ENCODE measurements around the gene ZNF451. TPM values are rescaled to one million over a fixed set of nuclear protein-coding genes. Genes with fewer than 3 reads are reported as not detected.
A peak's percentile ranks its signal among the peaks of the same experiment; 100 is the strongest.

ZNF451 gene
- polyA plus RNA-seq, 6 donors from 2014 or later, result 32.2 to 40.4 (median 38.2) TPM

GRCh38 chr6:57108691-57109090 is 18.7 kb downstream of the ZNF451 start:
- Mint-ChIP-seq H3K4me1 (peaks cover 38 to 59% (median 49%) of the 10 kb centered on the region in 3 donors), H3K9me3 (no peaks in the 10 kb centered on the region), H3K27me3 (no peaks in the 10 kb centered on the region), H3K4me3 (peak overlapping the region in 3 of 8 donors; percentile 4 to 58 (median 57)), H3K36me3 (peaks cover 0 to 2% of the 10 kb centered on the region in 2 donors), H3K27ac (peak overlapping the region in 3 of 6 donors; percentile 9 to 58 (median 43))
- DNase-seq (peak; percentile 6), ATAC-seq (ENCODE audit: low read depth in 2 of 2) (peak; percentile 86 to 88)

DNA sequence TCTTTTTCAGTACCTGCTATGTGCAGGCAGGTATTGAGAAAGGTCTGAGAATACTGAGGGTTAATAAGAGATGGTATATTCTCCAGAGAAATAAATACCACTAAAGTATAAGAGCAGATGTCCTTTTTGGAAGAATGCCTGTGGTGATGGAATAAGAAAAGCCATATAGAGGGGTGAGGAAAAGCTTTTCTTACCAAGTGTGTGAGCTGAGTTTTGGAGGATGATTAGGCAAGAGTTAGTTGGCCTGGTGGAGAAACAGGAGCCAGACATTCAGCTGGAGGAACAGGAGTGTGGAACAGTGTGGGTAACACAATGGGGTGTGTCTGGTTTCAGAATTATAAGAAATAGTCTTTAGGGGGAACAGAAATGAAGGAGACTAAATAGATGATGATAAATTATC is 19.9 kb downstream of the ZNF451 start:
- H3K27me3 Mint-ChIP-seq, result no peaks in the 10 kb centered on the region
- no peak for ATAC-seq (ENCODE audit: low read depth in 2 of 2)
- no peaks in the 10 kb centered on the region for H3K36me3 Mint-ChIP-seq
- H3K4me3 Mint-ChIP-seq, result peak overlapping the region in 2 of 8 donors; percentile 33 to 43
- peaks cover 27 to 47% (median 41%) of the 10 kb centered on the region in 3 donors for H3K4me1 Mint-ChIP-seq
- DNase-seq, result no peak
- H3K27ac Mint-ChIP-seq, result peak overlapping the region in 1 of 6 donors; percentile 35
- no peaks in the 10 kb centered on the region for H3K9me3 Mint-ChIP-seq

DNA sequence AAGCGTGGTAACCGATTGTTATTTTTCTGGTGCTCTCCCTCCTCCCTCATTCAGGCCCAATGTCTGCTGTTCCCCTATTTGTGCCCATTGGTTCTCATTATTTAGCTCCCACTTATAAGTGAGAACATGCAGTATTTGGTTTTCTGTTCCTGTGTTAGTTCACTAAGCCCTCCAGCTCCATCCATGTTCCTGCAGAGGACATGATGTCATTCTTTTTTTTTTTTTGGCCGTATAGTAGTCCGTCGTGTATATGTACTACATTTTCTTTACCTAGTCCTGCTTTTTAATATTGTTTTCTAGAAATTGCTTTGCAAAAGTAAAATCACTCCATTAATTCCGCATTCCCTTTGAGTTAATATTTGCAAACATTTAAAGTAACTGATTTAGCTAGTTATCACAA is 23.1 kb downstream of the ZNF451 start:
- no peaks in the 10 kb centered on the region for H3K36me3 Mint-ChIP-seq
- H3K9me3 Mint-ChIP-seq, result no peaks in the 10 kb centered on the region
- peaks cover 21 to 43% (median 42%) of the 10 kb centered on the region in 3 donors for H3K4me1 Mint-ChIP-seq
- H3K4me3 Mint-ChIP-seq, result no peak overlapping the region
- no peak overlapping the region for H3K27ac Mint-ChIP-seq
- ATAC-seq (ENCODE audit: low read depth in 2 of 2) (no peak), DNase-seq (no peak)
- no peaks in the 10 kb centered on the region for H3K27me3 Mint-ChIP-seq

DNA sequence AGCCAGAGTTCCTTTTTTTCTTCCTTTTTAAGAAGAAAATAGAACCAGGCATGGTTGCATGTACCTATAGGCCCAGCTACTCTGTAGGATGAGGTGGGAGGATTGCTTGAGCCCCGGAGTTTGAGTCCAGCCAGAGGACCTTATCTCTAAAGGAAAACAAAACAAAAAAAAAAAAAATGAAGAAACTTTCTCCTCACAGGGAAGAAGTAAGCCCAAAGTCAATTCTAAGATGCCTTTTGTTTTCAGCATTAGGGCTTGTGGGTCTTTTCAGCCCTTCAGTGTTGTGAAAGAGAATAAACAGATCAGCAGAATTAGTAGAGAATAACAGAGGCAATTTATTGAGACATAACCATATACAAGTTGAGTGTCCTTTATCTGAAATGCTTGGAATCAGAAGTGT is 26.8 kb downstream of the ZNF451 start:
- DNase-seq, result no peak
- Mint-ChIP-seq H3K4me1 (peaks cover 17 to 21% (median 19%) of the 10 kb centered on the region in 3 donors), H3K36me3 (peaks cover 0 to 5% of the 10 kb centered on the region in 2 donors), H3K27me3 (no peaks in the 10 kb centered on the region), H3K27ac (peak overlapping the region in 2 of 6 donors; percentile 18), H3K4me3 (no peak overlapping the region), H3K9me3 (peaks cover 0 to 3% (median 0%) of the 10 kb centered on the region in 7 donors)
- ATAC-seq (ENCODE audit: low read depth in 2 of 2), result no peak

GRCh38 chr6:57117796-57118195 is 27.8 kb downstream of the ZNF451 start:
- Mint-ChIP-seq H3K9me3 (peaks cover 0 to 11% (median 0%) of the 10 kb centered on the region in 7 donors), H3K36me3 (peaks cover 0 to 12% of the 10 kb centered on the region in 2 donors), H3K4me1 (peaks cover 12 to 18% (median 14%) of the 10 kb centered on the region in 3 donors), H3K27ac (no peak overlapping the region), H3K4me3 (no peak overlapping the region), H3K27me3 (no peaks in the 10 kb centered on the region)
- DNase-seq, result no peak
- no peak for ATAC-seq (ENCODE audit: low read depth in 2 of 2)

DNA sequence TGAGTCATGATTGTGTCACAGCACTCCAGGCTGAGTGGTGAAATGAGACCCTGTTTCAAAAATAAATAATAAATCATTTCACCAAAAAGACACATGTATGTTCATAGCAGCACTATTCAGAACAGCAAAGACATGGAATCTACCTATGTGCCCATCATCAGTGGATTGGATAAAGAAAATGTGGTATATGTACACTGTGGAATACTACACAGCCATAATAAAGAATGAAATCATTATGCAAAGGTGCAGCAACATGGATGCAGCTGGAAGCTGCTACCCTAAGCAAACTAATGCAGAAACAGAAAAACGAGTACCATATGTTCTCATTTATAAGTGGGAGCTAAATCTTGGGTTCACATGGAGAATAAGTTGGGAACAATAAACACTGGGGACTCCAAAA is 33.1 kb downstream of the ZNF451 start:
- no peaks in the 10 kb centered on the region for H3K27me3 Mint-ChIP-seq
- H3K4me1 Mint-ChIP-seq, result peaks cover 16 to 18% (median 17%) of the 10 kb centered on the region in 3 donors
- H3K36me3 Mint-ChIP-seq, result peaks cover 0 to 12% of the 10 kb centered on the region in 2 donors
- H3K9me3 Mint-ChIP-seq, result peaks cover 0 to 11% (median 0%) of the 10 kb centered on the region in 7 donors
- ATAC-seq (ENCODE audit: low read depth in 2 of 2) (no peak), DNase-seq (no peak)
- no peak overlapping the region for H3K4me3 Mint-ChIP-seq
- H3K27ac Mint-ChIP-seq, result no peak overlapping the region

- H3K4me1 Mint-ChIP-seq, result peaks cover 5 to 12% (median 5%) of the 10 kb centered on the region in 3 donors
- no peaks in the 10 kb centered on the region for H3K27me3 Mint-ChIP-seq
- H3K36me3 Mint-ChIP-seq, result no peaks in the 10 kb centered on the region
- H3K4me3 Mint-ChIP-seq, result no peak overlapping the region
- no peak overlapping the region for H3K27ac Mint-ChIP-seq
- no peak for DNase-seq
- peaks cover 0 to 3% (median 0%) of the 10 kb centered on the region in 7 donors for H3K9me3 Mint-ChIP-seq
- ATAC-seq (ENCODE audit: low read depth in 2 of 2), result no peak
Observed at GRCh38 chr6:57127763-57128162, 37.8 kb downstream of the ZNF451 start.

- Mint-ChIP-seq H3K27me3 (no peaks in the 10 kb centered on the region), H3K27ac (no peak overlapping the region), H3K4me3 (no peak overlapping the region), H3K4me1 (peaks cover 0 to 4% (median 0%) of the 10 kb centered on the region in 3 donors), H3K36me3 (peaks cover 0 to 12% of the 10 kb centered on the region in 2 donors), H3K9me3 (no peaks in the 10 kb centered on the region)
- DNase-seq, result no peak
- ATAC-seq (ENCODE audit: low read depth in 2 of 2), result no peak
Observed at GRCh38 chr6:57130661-57131177, 40.7 kb downstream of the ZNF451 start.

DNA sequence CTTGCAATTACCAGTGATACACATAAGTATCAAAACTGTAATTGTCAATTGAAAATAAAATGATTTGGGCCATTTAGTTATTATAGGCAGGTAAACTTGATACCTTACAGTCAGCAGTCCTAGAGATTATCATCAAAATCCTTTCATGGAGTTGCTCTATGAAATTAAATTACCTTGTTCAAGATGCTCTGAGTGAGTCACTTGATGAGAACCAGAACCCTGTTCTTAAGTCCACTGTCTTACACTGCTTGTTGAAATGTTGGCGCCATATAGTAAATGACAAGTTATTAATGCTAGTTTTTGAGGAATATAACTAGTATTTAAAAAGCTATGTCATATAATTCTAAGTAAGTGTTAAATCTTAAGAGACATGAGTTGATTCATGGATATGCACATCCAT is 45.0 kb downstream of the ZNF451 start:
- H3K4me3 Mint-ChIP-seq, result no peak overlapping the region
- no peaks in the 10 kb centered on the region for H3K27me3 Mint-ChIP-seq
- H3K36me3 Mint-ChIP-seq, result peaks cover 11 to 25% of the 10 kb centered on the region in 2 donors
- H3K27ac Mint-ChIP-seq, result no peak overlapping the region
- ATAC-seq (ENCODE audit: low read depth in 2 of 2) (no peak), DNase-seq (no peak)
- no peaks in the 10 kb centered on the region for H3K9me3 Mint-ChIP-seq
- no peaks in the 10 kb centered on the region for H3K4me1 Mint-ChIP-seq

DNA sequence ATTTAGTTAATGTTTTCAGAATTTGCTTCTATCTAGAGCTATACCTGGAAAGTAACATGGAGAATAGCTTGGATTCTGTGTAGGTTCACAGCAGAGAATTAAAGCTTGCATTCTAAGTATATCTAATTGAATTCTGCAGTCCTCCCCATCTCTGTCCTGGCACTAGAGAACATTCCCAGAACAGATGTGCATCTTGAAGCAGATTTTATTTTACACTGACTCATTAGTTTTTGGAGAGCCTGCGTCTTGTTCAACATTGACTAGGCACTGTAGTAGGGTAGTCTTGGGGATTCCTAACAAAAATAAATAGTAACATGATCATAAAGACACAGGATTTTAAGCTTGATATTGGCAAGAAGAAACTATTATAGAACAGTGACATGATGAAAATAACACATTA is 45.9 kb downstream of the ZNF451 start:
- ATAC-seq (ENCODE audit: low read depth in 2 of 2) (no peak), DNase-seq (no peak)
- no peak overlapping the region for H3K4me3 Mint-ChIP-seq
- peaks cover 11 to 25% of the 10 kb centered on the region in 2 donors for H3K36me3 Mint-ChIP-seq
- no peaks in the 10 kb centered on the region for H3K4me1 Mint-ChIP-seq
- no peak overlapping the region for H3K27ac Mint-ChIP-seq
- H3K27me3 Mint-ChIP-seq, result no peaks in the 10 kb centered on the region
- no peaks in the 10 kb centered on the region for H3K9me3 Mint-ChIP-seq

DNA sequence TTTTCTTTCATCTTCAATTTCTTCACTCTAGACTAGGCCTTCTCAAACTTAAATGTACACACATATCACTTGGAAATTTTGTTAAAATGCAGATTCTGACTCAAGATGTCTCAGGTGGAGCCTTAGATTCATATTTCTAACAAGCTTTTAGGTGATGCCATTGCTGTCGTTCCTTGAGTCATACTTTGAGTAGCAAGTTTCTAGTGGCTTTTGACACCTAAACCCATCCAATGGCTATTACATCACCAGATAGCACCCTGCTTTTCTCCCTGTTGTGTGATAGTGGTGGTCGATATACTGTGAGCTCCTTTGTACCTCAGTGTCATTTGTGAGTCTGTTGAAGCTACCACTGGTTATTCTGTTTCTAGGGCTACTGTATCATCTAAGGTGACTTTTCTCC is 47.4 kb downstream of the ZNF451 start:
- DNase-seq (no peak), ATAC-seq (ENCODE audit: low read depth in 2 of 2) (no peak)
- no peak overlapping the region for H3K27ac Mint-ChIP-seq
- no peaks in the 10 kb centered on the region for H3K27me3 Mint-ChIP-seq
- no peak overlapping the region for H3K4me3 Mint-ChIP-seq
- H3K4me1 Mint-ChIP-seq, result no peaks in the 10 kb centered on the region
- peaks cover 17 to 31% of the 10 kb centered on the region in 2 donors for H3K36me3 Mint-ChIP-seq
- peaks cover 0 to 5% (median 0%) of the 10 kb centered on the region in 7 donors for H3K9me3 Mint-ChIP-seq

GRCh38 chr6:57138026-57138425 is 48.0 kb downstream of the ZNF451 start:
- Mint-ChIP-seq H3K27ac (no peak overlapping the region), H3K4me1 (no peaks in the 10 kb centered on the region), H3K4me3 (no peak overlapping the region), H3K27me3 (no peaks in the 10 kb centered on the region), H3K36me3 (peaks cover 23 to 37% of the 10 kb centered on the region in 2 donors), H3K9me3 (peaks cover 0 to 5% (median 0%) of the 10 kb centered on the region in 7 donors)
- ATAC-seq (ENCODE audit: low read depth in 2 of 2) (no peak), DNase-seq (no peak)

DNA sequence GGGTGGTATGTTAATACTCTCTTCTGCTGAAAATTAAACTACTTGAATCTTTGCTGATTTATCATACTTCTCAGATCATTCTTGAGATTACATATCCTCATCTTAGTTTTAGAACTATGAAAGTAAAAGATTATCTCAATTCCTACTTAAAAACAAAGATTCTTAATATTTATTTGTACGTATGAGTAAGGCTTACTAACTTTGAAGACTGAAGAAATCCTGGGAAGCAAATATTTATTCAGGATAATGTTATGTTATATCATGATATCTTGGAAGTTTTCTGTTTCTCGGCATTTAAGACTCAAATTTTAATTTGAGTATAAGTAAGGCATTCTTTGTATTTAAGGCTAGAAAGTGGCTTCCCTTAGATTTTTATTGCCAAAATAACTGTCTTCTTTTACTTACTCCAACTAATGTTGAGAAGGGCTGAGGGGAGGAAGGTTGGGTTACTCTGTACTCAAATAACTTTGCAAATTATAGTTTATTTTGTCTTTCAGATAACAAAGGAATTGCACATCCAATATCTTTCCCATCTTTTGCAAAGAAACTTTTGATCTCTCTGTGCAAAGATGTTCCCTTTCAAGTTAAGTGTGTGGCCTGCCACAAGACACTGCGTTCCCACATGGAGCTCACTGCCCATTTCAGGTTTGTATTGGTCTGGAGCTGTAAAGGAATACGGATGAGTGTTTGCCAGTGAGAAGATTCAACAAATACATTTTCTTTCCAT is 51.6 kb downstream of the ZNF451 start:
- DNase-seq (no peak), ATAC-seq (ENCODE audit: low read depth in 2 of 2) (no peak)
- Mint-ChIP-seq H3K27ac (no peak overlapping the region), H3K36me3 (peaks cover 23 to 31% of the 10 kb centered on the region in 2 donors), H3K27me3 (no peaks in the 10 kb centered on the region), H3K4me1 (no peaks in the 10 kb centered on the region), H3K9me3 (peaks cover 0 to 5% (median 0%) of the 10 kb centered on the region in 7 donors), H3K4me3 (no peak overlapping the region)

DNA sequence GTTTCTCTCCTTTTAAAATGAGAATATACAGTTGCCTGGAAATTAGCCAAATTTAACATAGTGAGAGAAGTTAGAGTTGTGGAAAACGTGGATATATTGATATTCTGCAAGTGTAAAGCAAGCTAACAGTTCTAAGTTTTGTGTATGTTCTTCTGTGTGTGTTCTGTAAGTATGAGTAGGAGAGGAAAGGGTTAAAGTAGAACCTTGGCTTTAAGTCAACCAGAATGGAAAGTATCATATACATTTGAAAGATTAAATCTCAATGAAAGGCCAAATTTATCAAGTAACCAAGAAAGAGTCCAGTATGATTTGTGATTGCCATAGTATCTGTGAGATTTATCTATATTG is 52.2 kb downstream of the ZNF451 start:
- peaks cover 21 to 26% of the 10 kb centered on the region in 2 donors for H3K36me3 Mint-ChIP-seq
- H3K4me3 Mint-ChIP-seq, result no peak overlapping the region
- no peak overlapping the region for H3K27ac Mint-ChIP-seq
- H3K9me3 Mint-ChIP-seq, result peaks cover 0 to 5% (median 0%) of the 10 kb centered on the region in 7 donors
- no peaks in the 10 kb centered on the region for H3K4me1 Mint-ChIP-seq
- no peaks in the 10 kb centered on the region for H3K27me3 Mint-ChIP-seq
- no peak for DNase-seq
- ATAC-seq (ENCODE audit: low read depth in 2 of 2), result no peak
